NCI-H146 (cell line): Measurements from ENCODE around the gene CCIN.
"Not testable (repeated sequence)": the region's sequence is repeated elsewhere in the genome, so short reads cannot be mapped to it uniquely, and the experiment has no call there.

Experiments
- DNase-seq: peaks from one replicate; lab custom pipeline; 2025; lab: John Stamatoyannopoulos, UW

Gene CCIN

DNA sequence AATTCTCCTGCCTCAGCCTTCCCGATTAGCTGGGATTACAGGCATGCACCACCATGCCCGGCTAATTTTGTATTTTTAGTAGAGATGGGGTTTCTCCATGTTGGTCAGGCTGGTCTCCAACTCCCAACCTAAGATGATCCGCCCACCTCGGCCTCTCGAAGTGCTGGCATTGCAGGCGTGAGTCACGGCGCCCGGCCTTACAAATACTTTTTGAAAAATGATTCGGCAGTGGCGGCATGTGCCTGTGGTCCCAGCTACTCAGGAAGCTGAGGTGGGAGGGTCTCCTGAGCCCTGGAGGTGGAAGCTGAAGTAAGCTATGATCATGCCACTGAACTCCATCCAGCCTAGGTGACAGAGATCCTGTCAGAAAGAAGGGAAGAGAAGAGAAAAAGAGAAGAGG is 9.1 kb upstream of the CCIN start:
- DNase-seq: not testable (repeated sequence)

GRCh38 chr9:36161187-36161586 is 8.0 kb upstream of the CCIN start:
- no peak for DNase-seq

GRCh38 chr9:36162211-36162738 is 6.9 kb upstream of the CCIN start:
- DNase-seq: no peak

GRCh38 chr9:36163049-36163785 is 6.0 kb upstream of the CCIN start:
- DNase-seq: no peak

GRCh38 chr9:36163786-36164170 is 5.4 kb upstream of the CCIN start:
- no peak for DNase-seq

DNA sequence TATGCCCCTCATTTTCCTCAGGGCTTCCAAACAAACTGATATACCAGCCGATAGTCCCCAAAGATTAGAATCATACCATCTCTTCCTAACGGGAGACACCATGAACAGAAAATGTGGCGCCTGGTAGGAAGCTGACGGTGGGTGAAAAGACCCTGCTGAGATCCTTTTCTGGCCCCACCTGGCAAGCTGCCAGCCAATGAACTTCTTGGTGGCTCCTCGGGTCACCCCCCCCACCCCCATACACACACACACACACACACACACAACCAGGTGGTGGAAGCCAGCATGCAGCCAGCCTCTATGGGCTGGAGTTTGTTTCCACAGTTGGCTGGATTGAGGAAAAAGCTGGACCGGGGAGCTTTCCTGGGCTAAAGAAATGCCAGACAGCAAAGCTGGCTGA is 4.8 kb upstream of the CCIN start:
- DNase-seq: no peak

DNA sequence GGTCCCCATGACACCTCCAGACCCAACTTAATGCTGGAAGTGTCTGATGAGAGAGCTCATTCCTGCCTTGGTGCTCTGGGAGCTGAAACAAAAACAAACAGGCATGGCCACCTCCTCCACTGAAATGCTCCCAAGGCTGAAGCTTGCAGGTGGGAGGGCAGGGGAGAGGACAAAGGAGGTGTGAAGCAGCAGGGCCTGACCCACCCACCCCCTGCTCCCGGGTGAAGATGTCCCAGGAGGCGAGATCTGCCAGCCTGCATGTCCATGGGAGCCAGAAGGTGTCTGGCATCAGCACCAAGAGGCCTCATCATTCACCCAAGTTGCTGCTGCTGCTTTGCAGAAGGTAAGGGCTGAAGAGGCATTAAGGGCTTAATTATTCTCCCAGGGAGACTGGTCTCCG is 4.2 kb upstream of the CCIN start:
- DNase-seq: no peak

GRCh38 chr9:36165826-36166167 is 3.4 kb upstream of the CCIN start:
- no peak for DNase-seq

DNA sequence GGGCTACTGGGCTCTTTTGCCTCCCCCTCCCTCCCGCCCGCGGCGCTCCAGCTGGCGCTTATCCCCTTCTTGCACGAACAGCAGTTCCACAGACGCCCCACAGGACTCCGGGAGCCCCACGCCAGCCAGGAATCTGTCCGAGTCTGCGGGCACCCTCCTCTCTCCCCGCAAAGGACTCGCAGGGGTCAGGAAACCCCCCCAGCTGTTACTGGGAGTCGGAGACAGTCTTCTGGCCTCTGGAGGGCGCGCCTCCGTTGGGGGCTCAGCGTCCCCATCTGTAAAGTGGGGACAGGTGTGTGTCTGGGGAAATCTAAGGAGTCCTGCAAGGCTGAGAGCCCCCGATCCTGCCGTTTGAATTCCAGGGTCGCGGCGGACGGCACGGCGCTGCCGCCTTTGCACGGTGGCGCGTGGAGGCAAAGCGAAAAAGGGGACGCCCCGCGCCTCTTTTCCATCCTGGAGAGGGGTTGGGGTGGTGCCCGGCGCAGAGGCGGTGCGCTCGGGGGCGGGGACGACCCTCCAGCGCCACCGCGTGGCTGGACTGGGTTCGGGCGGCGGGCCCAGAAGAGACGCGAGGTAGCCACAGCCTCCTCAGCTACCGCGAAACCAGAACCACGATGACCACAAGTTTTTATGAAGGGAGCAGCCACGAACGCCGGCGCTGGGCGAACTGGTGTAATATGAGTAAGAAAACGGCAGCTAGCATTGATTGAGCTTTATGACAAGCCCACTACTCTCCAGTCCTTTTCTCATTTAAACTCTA is 2.8 kb upstream of the CCIN start:
- peak; percentile 75 for DNase-seq

- DNase-seq: no peak
Observed at GRCh38 chr9:36169708-36170107, 520 bp downstream of the CCIN start.

DNA sequence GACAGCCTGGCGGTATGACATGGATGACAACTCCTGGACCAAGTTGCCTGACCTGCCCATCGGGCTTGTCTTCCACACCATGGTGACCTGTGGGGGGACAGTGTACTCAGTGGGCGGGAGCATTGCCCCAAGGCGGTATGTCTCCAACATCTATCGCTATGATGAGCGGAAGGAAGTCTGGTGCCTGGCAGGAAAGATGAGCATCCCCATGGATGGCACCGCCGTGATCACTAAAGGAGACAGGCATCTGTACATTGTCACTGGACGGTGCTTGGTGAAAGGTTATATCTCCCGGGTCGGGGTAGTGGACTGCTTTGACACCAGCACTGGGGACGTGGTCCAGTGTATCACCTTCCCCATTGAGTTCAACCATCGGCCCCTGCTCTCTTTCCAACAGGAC is 1.3 kb downstream of the CCIN start:
- no peak for DNase-seq

DNA sequence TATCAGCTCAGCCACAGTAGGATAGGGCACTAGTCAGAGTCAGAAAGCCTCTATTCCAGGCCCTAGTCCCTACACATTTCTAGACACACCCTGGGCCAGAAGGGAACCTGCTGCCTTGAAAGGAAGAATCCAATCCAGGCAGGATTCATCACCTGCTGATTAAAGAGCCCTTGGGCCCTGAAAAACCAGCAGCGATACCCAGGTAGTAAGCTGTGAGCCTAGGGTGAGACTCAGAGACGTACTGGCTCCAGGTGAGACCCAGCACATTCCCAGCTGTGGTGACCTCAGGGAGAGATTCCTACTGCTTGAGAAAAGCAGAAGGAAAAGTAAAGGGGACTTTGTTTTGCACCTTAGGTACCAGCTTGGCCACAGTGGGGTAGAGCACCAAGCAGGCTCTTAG is 4.7 kb downstream of the CCIN start:
- DNase-seq: no peak

GRCh38 chr9:36174271-36174670 is 5.1 kb downstream of the CCIN start:
- DNase-seq: no peak

GRCh38 chr9:36174731-36175130 is 5.5 kb downstream of the CCIN start:
- DNase-seq: no peak

- DNase-seq: not testable (repeated sequence)
Observed at GRCh38 chr9:36175209-36175608, 6.0 kb downstream of the CCIN start.

DNA sequence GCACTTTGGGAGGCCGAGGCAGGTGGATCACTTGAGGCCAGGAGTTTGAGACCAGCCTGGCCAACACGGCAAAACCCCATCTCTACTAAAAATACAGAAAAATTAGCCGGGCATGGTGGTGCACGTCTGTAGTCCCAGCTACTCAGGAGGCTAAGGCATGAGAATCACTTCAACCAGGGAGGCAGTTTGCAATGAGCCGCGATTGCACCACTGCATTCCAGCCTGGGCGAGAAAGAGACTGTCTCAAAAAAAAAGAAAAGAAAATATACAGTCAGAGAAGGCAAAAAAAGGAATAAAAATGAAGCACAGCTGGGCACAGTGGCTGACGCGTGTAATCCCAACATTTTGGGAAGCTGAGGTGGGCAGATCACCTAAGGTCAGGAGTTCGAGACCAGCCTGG is 7.3 kb downstream of the CCIN start:
- not testable (repeated sequence) for DNase-seq

DNA sequence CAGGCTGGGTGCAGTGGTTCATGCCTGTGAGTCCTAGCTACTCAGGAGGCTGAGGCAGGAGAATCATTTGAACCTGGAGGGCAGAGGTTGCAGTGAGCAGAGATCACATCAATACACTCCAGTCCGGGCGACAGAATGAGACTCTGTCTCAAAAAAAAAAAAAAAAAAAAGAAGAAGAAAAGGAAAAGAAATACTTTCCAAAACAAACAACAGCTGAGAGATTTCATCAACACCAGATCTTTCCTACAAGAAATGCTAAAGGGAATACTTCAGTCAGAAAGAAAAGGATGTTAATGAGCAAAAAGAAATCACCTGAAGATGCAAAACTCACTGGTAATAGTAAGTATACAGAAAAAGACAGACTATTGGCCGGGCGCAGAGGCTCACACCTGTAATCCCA is 8.4 kb downstream of the CCIN start:
- no peak for DNase-seq

DNA sequence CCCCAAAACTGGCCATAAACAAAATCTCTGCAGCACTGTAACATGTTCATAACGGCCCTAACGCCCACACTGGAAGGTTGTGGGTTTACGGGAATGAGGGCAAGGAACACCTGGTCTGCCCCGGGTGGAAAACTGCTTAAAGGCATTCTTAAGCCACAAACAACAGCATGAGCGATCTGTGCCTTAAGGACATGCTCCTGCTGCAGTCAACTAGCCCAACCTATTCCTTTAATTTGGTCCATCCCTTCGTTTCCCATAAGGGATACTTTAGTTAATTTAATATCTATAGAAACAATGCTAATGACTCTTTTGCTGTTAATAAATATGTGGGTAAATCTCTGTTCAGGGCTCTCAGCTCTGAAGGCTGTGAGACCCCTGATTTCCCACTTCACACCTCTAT is 11.1 kb downstream of the CCIN start:
- not testable (repeated sequence) for DNase-seq

DNA sequence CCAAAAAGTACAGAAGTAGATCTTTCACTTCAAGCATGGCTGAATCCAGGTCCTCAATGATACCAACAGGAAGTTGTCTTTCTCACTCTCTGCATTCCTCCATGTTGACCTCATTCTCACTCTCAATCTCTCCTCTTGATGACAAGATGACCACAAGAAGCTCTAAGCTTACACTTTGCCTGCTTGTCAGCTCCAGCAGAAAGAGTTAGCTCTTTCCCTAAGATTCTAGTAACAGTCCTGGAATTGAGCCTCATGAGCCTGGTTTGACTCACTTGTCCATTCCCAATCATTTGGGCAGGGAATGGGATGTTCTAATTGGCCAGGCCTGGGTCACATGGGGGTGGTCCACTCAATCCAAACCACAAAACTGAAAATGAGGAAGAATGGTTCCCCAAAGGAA is 18.2 kb downstream of the CCIN start:
- DNase-seq: no peak

- no peak for DNase-seq
Observed at GRCh38 chr9:36188212-36188611, 19.0 kb downstream of the CCIN start.

- DNase-seq: no peak
Observed at GRCh38 chr9:36189976-36190375, 20.8 kb downstream of the CCIN start.

GRCh38 chr9:36190388-36191289 is 21.5 kb downstream of the CCIN start, which contains the start of gene CLTA:
TSS of gene CLTA (plus strand) at chr9:36190921. CDS start at chr9:36191057, 136 bp downstream.
- DNase-seq: peak; percentile 100
